22Rv1 (cell line): Measurements from ENCODE around the gene CARMIL1.
A peak's percentile ranks its signal among the peaks of the same experiment; 100 is the strongest.

Experiments
- H3K27ac ChIP-seq: fragments of 450-650 bp; 2 replicates; pipeline ENCODE4 v1.5.1; 2017
- CTCF ChIP-seq: fragments of 450-650 bp; IDR thresholded peaks from 2 replicates; pipeline ENCODE4 v1.5.1; 2017; ENCODE audit warnings: mild to moderate bottlenecking
- ZFX ChIP-seq: fragments of 450-650 bp; IDR thresholded peaks from 2 replicates; pipeline ENCODE4 v1.6.1; 2017; ENCODE audit warnings: antibody characterized with exemption, borderline replicate concordance

Gene CARMIL1

GRCh38 chr6:25270559-25270958 lies 8.6 kb upstream of the CARMIL1 start:
- TF ChIP-seq ZFX (no peak), CTCF (no peak)

GRCh38 chr6:25275436-25275835 lies 3.7 kb upstream of the CARMIL1 start:
- H3K27ac ChIP-seq = no peak overlapping the region
- TF ChIP-seq ZFX (no peak), CTCF (no peak)

More at GRCh38 chr6:25270559-25270958, 8.6 kb upstream of the CARMIL1 start:
- H3K27ac ChIP-seq = no peak overlapping the region

- TF ChIP-seq CTCF (no peak), ZFX (no peak)
- H3K27ac ChIP-seq = peak overlapping the region; percentile 74; the same call in 1 of the 2 replicates
These were observed 1.8 kb upstream of the CARMIL1 start for GRCh38 chr6:25277386-25277785.

- peak overlapping the region; percentile 74 for H3K27ac ChIP-seq
- no peak for TF ChIP-seq ZFX
- no peak for TF ChIP-seq CTCF
These were observed 1.3 kb upstream of the CARMIL1 start for GRCh38 chr6:25277857-25278256.

GRCh38 chr6:25278261-25278913 lies 787 bp upstream of the CARMIL1 start:
- TF ChIP-seq ZFX (no peak), CTCF (no peak)
- H3K27ac ChIP-seq = peak overlapping the region; percentile 74

GRCh38 chr6:25279748-25280343 lies 672 bp downstream of the CARMIL1 start:
- TF ChIP-seq ZFX (no peak), CTCF (no peak)
- H3K27ac ChIP-seq = peak overlapping the region; percentile 74

GRCh38 chr6:25280344-25281074 lies 1.3 kb downstream of the CARMIL1 start:
- H3K27ac ChIP-seq = no peak overlapping the region
- TF ChIP-seq CTCF (no peak), ZFX (no peak)
